GM10266 (cell line): ENCODE data around the gene SLC15A4.

Source experiments
- DNase-seq: peaks from one replicate; pipeline ENCODE4 v3.0.0; 2012; ENCODE audit errors: extremely low spot score
- CTCF ChIP-seq: IDR thresholded peaks from 2 replicates; pipeline ENCODE4 v1.5.1; 2012; ENCODE audit warnings: mild to moderate bottlenecking, low read depth; ENCODE audit not compliant: control insufficient read depth, insufficient read depth; ENCODE audit errors: missing control alignments

The SLC15A4 gene

GRCh38 chr12:128827724-128828123 lies 4.0 kb upstream of the SLC15A4 start:
- no peak for DNase-seq
- no peak for TF ChIP-seq CTCF

GRCh38 chr12:128825835-128826234 lies 2.1 kb upstream of the SLC15A4 start:
- no peak for DNase-seq
- TF ChIP-seq CTCF, result no peak

- no peak for TF ChIP-seq CTCF
- DNase-seq, result no peak
Measured at GRCh38 chr12:128823216-128823915, 392 bp downstream of the SLC15A4 start.

GRCh38 chr12:128820723-128821432 lies 2.9 kb downstream of the SLC15A4 start:
- peak; percentile 84 for DNase-seq
- TF ChIP-seq CTCF, result no peak

- TF ChIP-seq CTCF, result no peak
- no peak for DNase-seq
Measured at GRCh38 chr12:128820253-128820652, 3.5 kb downstream of the SLC15A4 start.

GRCh38 chr12:128819293-128820144 lies 4.2 kb downstream of the SLC15A4 start:
- no peak for DNase-seq
- no peak for TF ChIP-seq CTCF
